ENCODE results near the gene SIGMAR1. TPM values are rescaled to one million over a fixed set of nuclear protein-coding genes. Genes with fewer than 3 reads are reported as not detected.
A peak's percentile ranks its signal among the peaks of the same experiment; 100 is the strongest.

SIGMAR1 gene
- polyA plus RNA-seq, 2 donors = 42.1 to 68.5 TPM

GRCh38 chr9:34658461-34658860, 20.9 kb upstream of the SIGMAR1 start:
- Histone ChIP-seq H3K27ac (ENCODE audit: low read depth in 2 of 2, low read length in 1 of 2) (no peak overlapping the region), H3K4me3 (ENCODE audit: low read depth in 1 of 2, low read length in 2 of 2) (no peak overlapping the region), H3K9me3 (ENCODE audit: control insufficient read depth in 2 of 2, insufficient read depth in 1 of 2, low read depth in 1 of 2, low read length in 1 of 2) (no peaks in the 10 kb centered on the region), H3K4me1 (ENCODE audit: control insufficient read depth in 2 of 2, insufficient read depth in 2 of 2, low read length in 1 of 2) (peaks cover 5 to 31% of the 10 kb centered on the region in 2 donors), H3K36me3 (ENCODE audit: control insufficient read depth in 2 of 2, insufficient read depth in 2 of 2, low read length in 1 of 2) (peaks cover 0 to 2% of the 10 kb centered on the region in 2 donors), H3K27me3 (ENCODE audit: control insufficient read depth in 1 of 2, insufficient read depth in 2 of 2, low read length in 2 of 2) (no peaks in the 10 kb centered on the region)
- WGBS, 2 donors = 88 to 91% methylated on average over 14 of the region's 14 CpGs

- Histone ChIP-seq H3K9me3 (ENCODE audit: control insufficient read depth in 2 of 2, insufficient read depth in 1 of 2, low read depth in 1 of 2, low read length in 1 of 2) (no peaks in the 10 kb centered on the region), H3K27ac (ENCODE audit: low read depth in 2 of 2, low read length in 1 of 2) (no peak overlapping the region), H3K4me1 (ENCODE audit: control insufficient read depth in 2 of 2, insufficient read depth in 2 of 2, low read length in 1 of 2) (peaks cover 4 to 35% of the 10 kb centered on the region in 2 donors), H3K27me3 (ENCODE audit: control insufficient read depth in 1 of 2, insufficient read depth in 2 of 2, low read length in 2 of 2) (no peaks in the 10 kb centered on the region), H3K36me3 (ENCODE audit: control insufficient read depth in 2 of 2, insufficient read depth in 2 of 2, low read length in 1 of 2) (peaks cover 0 to 2% of the 10 kb centered on the region in 2 donors), H3K4me3 (ENCODE audit: low read depth in 1 of 2, low read length in 2 of 2) (no peak overlapping the region)
- 80 to 85% methylated on average over 5 of the region's 5 CpGs for WGBS, 2 donors
These were observed 19.4 kb upstream of the SIGMAR1 start for GRCh38 chr9:34656992-34657391.

GRCh38 chr9:34655394-34655793, 17.8 kb upstream of the SIGMAR1 start:
- 69 to 72% methylated on average over 5 of the region's 5 CpGs for WGBS, 2 donors
- H3K4me3 ChIP-seq (ENCODE audit: low read depth in 1 of 2, low read length in 2 of 2) = no peak overlapping the region
- peaks cover 3 to 35% of the 10 kb centered on the region in 2 donors for H3K4me1 ChIP-seq (ENCODE audit: control insufficient read depth in 2 of 2, insufficient read depth in 2 of 2, low read length in 1 of 2)
- H3K27ac ChIP-seq (ENCODE audit: low read depth in 2 of 2, low read length in 1 of 2) = peak overlapping the region in 1 of 2 donors; percentile 50
- H3K9me3 ChIP-seq (ENCODE audit: control insufficient read depth in 2 of 2, insufficient read depth in 1 of 2, low read depth in 1 of 2, low read length in 1 of 2) = no peaks in the 10 kb centered on the region
- peaks cover 0 to 3% of the 10 kb centered on the region in 2 donors for H3K36me3 ChIP-seq (ENCODE audit: control insufficient read depth in 2 of 2, insufficient read depth in 2 of 2, low read length in 1 of 2)
- H3K27me3 ChIP-seq (ENCODE audit: control insufficient read depth in 1 of 2, insufficient read depth in 2 of 2, low read length in 2 of 2) = no peaks in the 10 kb centered on the region

- Histone ChIP-seq H3K9me3 (ENCODE audit: control insufficient read depth in 2 of 2, insufficient read depth in 1 of 2, low read depth in 1 of 2, low read length in 1 of 2) (no peaks in the 10 kb centered on the region), H3K4me1 (ENCODE audit: control insufficient read depth in 2 of 2, insufficient read depth in 2 of 2, low read length in 1 of 2) (peaks cover 0 to 29% of the 10 kb centered on the region in 2 donors), H3K4me3 (ENCODE audit: low read depth in 1 of 2, low read length in 2 of 2) (no peak overlapping the region), H3K36me3 (ENCODE audit: control insufficient read depth in 2 of 2, insufficient read depth in 2 of 2, low read length in 1 of 2) (peaks cover 0 to 7% of the 10 kb centered on the region in 2 donors), H3K27me3 (ENCODE audit: control insufficient read depth in 1 of 2, insufficient read depth in 2 of 2, low read length in 2 of 2) (no peaks in the 10 kb centered on the region), H3K27ac (ENCODE audit: low read depth in 2 of 2, low read length in 1 of 2) (peak overlapping the region; percentile 43 to 63)
- 24 to 25% methylated on average over 11 of the region's 11 CpGs for WGBS, 2 donors
These were observed 16.9 kb upstream of the SIGMAR1 start for GRCh38 chr9:34654323-34655051.

GRCh38 chr9:34653151-34654072, 15.8 kb upstream of the SIGMAR1 start:
- no peaks in the 10 kb centered on the region for H3K27me3 ChIP-seq (ENCODE audit: control insufficient read depth in 1 of 2, insufficient read depth in 2 of 2, low read length in 2 of 2)
- peak overlapping the region; percentile 20 to 43 for H3K27ac ChIP-seq (ENCODE audit: low read depth in 2 of 2, low read length in 1 of 2)
- 52 to 57% methylated on average over 11 of the region's 11 CpGs for WGBS, 2 donors
- no peaks in the 10 kb centered on the region for H3K9me3 ChIP-seq (ENCODE audit: control insufficient read depth in 2 of 2, insufficient read depth in 1 of 2, low read depth in 1 of 2, low read length in 1 of 2)
- H3K4me3 ChIP-seq (ENCODE audit: low read depth in 1 of 2, low read length in 2 of 2) = no peak overlapping the region
- H3K4me1 ChIP-seq (ENCODE audit: control insufficient read depth in 2 of 2, insufficient read depth in 2 of 2, low read length in 1 of 2) = peaks cover 0 to 29% of the 10 kb centered on the region in 2 donors
- peaks cover 0 to 14% of the 10 kb centered on the region in 2 donors for H3K36me3 ChIP-seq (ENCODE audit: control insufficient read depth in 2 of 2, insufficient read depth in 2 of 2, low read length in 1 of 2)

GRCh38 chr9:34652602-34653000, 15.0 kb upstream of the SIGMAR1 start:
- peak overlapping the region; percentile 25 to 34 for H3K4me3 ChIP-seq (ENCODE audit: low read depth in 1 of 2, low read length in 2 of 2)
- peak overlapping the region; percentile 74 to 81 for H3K27ac ChIP-seq (ENCODE audit: low read depth in 2 of 2, low read length in 1 of 2)
- H3K27me3 ChIP-seq (ENCODE audit: control insufficient read depth in 1 of 2, insufficient read depth in 2 of 2, low read length in 2 of 2) = no peaks in the 10 kb centered on the region
- H3K9me3 ChIP-seq (ENCODE audit: control insufficient read depth in 2 of 2, insufficient read depth in 1 of 2, low read depth in 1 of 2, low read length in 1 of 2) = no peaks in the 10 kb centered on the region
- peaks cover 3 to 35% of the 10 kb centered on the region in 2 donors for H3K4me1 ChIP-seq (ENCODE audit: control insufficient read depth in 2 of 2, insufficient read depth in 2 of 2, low read length in 1 of 2)
- 25 to 39% methylated on average over 5 of the region's 5 CpGs for WGBS, 2 donors
- peaks cover 0 to 16% of the 10 kb centered on the region in 2 donors for H3K36me3 ChIP-seq (ENCODE audit: control insufficient read depth in 2 of 2, insufficient read depth in 2 of 2, low read length in 1 of 2)

- Histone ChIP-seq H3K36me3 (ENCODE audit: control insufficient read depth in 2 of 2, insufficient read depth in 2 of 2, low read length in 1 of 2) (peaks cover 0 to 16% of the 10 kb centered on the region in 2 donors), H3K4me3 (ENCODE audit: low read depth in 1 of 2, low read length in 2 of 2) (peak within 1 kb of the TSS; percentile 25 to 34), H3K27me3 (ENCODE audit: control insufficient read depth in 1 of 2, insufficient read depth in 2 of 2, low read length in 2 of 2) (no peaks in the 10 kb centered on the region), H3K27ac (ENCODE audit: low read depth in 2 of 2, low read length in 1 of 2) (peak within 1 kb of the TSS; percentile 74 to 81), H3K9me3 (ENCODE audit: control insufficient read depth in 2 of 2, insufficient read depth in 1 of 2, low read depth in 1 of 2, low read length in 1 of 2) (no peaks in the 10 kb centered on the region), H3K4me1 (ENCODE audit: control insufficient read depth in 2 of 2, insufficient read depth in 2 of 2, low read length in 1 of 2) (peaks cover 7 to 41% of the 10 kb centered on the region in 2 donors)
- 11 to 14% methylated on average over 23 to 24 of the region's 24 CpGs for WGBS, 2 donors
These were observed 14.5 kb upstream of the SIGMAR1 start, which contains the start of gene IL11RA for GRCh38 chr9:34651876-34652601. Gene IL11RA (plus strand): TSS chr9:34652185. CDS start chr9:34655218, 3,033 bp downstream.

- 34 to 52% methylated on average over 4 of the region's 4 CpGs for WGBS, 2 donors
- Histone ChIP-seq H3K4me1 (ENCODE audit: control insufficient read depth in 2 of 2, insufficient read depth in 2 of 2, low read length in 1 of 2) (peaks cover 10 to 38% of the 10 kb centered on the region in 2 donors), H3K36me3 (ENCODE audit: control insufficient read depth in 2 of 2, insufficient read depth in 2 of 2, low read length in 1 of 2) (peaks cover 0 to 16% of the 10 kb centered on the region in 2 donors), H3K27me3 (ENCODE audit: control insufficient read depth in 1 of 2, insufficient read depth in 2 of 2, low read length in 2 of 2) (no peaks in the 10 kb centered on the region), H3K27ac (ENCODE audit: low read depth in 2 of 2, low read length in 1 of 2) (peak overlapping the region; percentile 74 to 81), H3K9me3 (ENCODE audit: control insufficient read depth in 2 of 2, insufficient read depth in 1 of 2, low read depth in 1 of 2, low read length in 1 of 2) (no peaks in the 10 kb centered on the region), H3K4me3 (ENCODE audit: low read depth in 1 of 2, low read length in 2 of 2) (no peak overlapping the region)
These were observed 13.7 kb upstream of the SIGMAR1 start for GRCh38 chr9:34651321-34651720.

GRCh38 chr9:34650816-34651215, 13.2 kb upstream of the SIGMAR1 start:
- 63% methylated on average over 5 of the region's 5 CpGs for WGBS, 2 donors
- Histone ChIP-seq H3K27ac (ENCODE audit: low read depth in 2 of 2, low read length in 1 of 2) (peak overlapping the region; percentile 74 to 81), H3K4me1 (ENCODE audit: control insufficient read depth in 2 of 2, insufficient read depth in 2 of 2, low read length in 1 of 2) (peaks cover 10 to 40% of the 10 kb centered on the region in 2 donors)

More at GRCh38 chr9:34650816-34651215, 13.2 kb upstream of the SIGMAR1 start:
- Histone ChIP-seq H3K4me3 (ENCODE audit: low read depth in 1 of 2, low read length in 2 of 2) (no peak overlapping the region), H3K9me3 (ENCODE audit: control insufficient read depth in 2 of 2, insufficient read depth in 1 of 2, low read depth in 1 of 2, low read length in 1 of 2) (no peaks in the 10 kb centered on the region), H3K27me3 (ENCODE audit: control insufficient read depth in 1 of 2, insufficient read depth in 2 of 2, low read length in 2 of 2) (no peaks in the 10 kb centered on the region), H3K36me3 (ENCODE audit: control insufficient read depth in 2 of 2, insufficient read depth in 2 of 2, low read length in 1 of 2) (peaks cover 0 to 16% of the 10 kb centered on the region in 2 donors)
